Esophagus muscularis mucosa (tissue), 4 donors: ENCODE data around the gene COMMD1. TPM values are rescaled to one million over a fixed set of nuclear protein-coding genes. Genes with fewer than 3 reads are reported as not detected.
A peak's percentile ranks its signal among the peaks of the same experiment; 100 is the strongest.

Experiments
- DNase-seq: peaks from one replicate; pipeline ENCODE4 v3.0.0-alpha.2; 2017; ENCODE audit errors: extremely low spot score
- H3K27ac ChIP-seq, 4 donors: fragments of 200-600 bp; sonication (generic); replicated peaks in 1 of 4; 1 replicate in 3 of 4; 2 replicates in 1 of 4; pipeline ENCODE4 v1.5.1; 2016 to 2019; ENCODE audit warnings: mild to moderate bottlenecking in 1 of 4
- H3K27me3 ChIP-seq, 4 donors: fragments of 200-600 bp; sonication (generic); one replicate each; pipeline versions ENCODE4 v1.5.1 to v1.6.0; 2016 to 2019
- H3K36me3 ChIP-seq, 4 donors: fragments of 200-600 bp; sonication (generic); one replicate each; pipeline ENCODE4 v1.5.1; 2016 to 2019
- H3K4me1 ChIP-seq, 4 donors: fragments of 200-600 bp; sonication (generic); one replicate each; pipeline ENCODE4 v1.5.1; 2016 to 2019
- H3K4me3 ChIP-seq, 4 donors: fragments of 200-600 bp; sonication (generic); 1 replicate in 2 of 4; 2 replicates in 2 of 4; pipeline ENCODE4 v1.5.1; 2016 to 2019; ENCODE audit warnings: mild to moderate bottlenecking in 4 of 4, moderate library complexity in 1 of 4
- H3K9me3 ChIP-seq, 4 donors: fragments of 200-600 bp; sonication (generic); 1 replicate in 3 of 4; 2 replicates in 1 of 4; pipeline ENCODE4 v1.5.1; 2016 to 2019
- EP300 ChIP-seq: sonication (generic); formaldehyde crosslinking; IDR thresholded peaks from one replicate; pipeline ENCODE4 v1.6.1; 2017; ENCODE audit warnings: antibody characterized with exemption
- POLR2A ChIP-seq: fragments of 450-650 bp; IDR thresholded peaks from one replicate; pipeline ENCODE4 v1.6.1; 2017; ENCODE audit warnings: antibody characterized with exemption, moderate library complexity, mild to moderate bottlenecking, low read depth
- POLR2AphosphoS5 ChIP-seq, 2 donors: sonication (generic); formaldehyde crosslinking; IDR thresholded peaks; one replicate each; pipeline ENCODE4 v1.6.1; 2017; ENCODE audit warnings: antibody characterized with exemption in 2 of 2
- WGBS: methylation state at CpG from one replicate; pipeline ENCODE4 v1.1.5; 2018; 5-methylcytosine and 5-hydroxymethylcytosine counted together
- intact Hi-C: fragments of 100-400 bp; cut with DNase I; formaldehyde crosslinking; loops from one replicate; pipeline ENCODE4 v1.15.1; 2023
- total RNA-seq, 4 donors: library from RNA; depleted of rRNA; stranded (reverse); fragments of >200 nt; gene quantifications; one replicate each; pipeline versions ENCODE4 v1.1.0 to v1.2.1, GENCODE V29; 2016
- TF ChIP-seq, protein P1 (sequence below), 3 experiments: fragments of 200-600 bp in 2 of 3; fragments of 450-650 bp in 1 of 3; sonication (generic) in 2 of 3; IDR thresholded peaks; one replicate each; pipeline ENCODE4 v1.5.1; 2017 to 2019; ENCODE audit warnings: antibody characterized with exemption in 3 of 3, mild to moderate bottlenecking in 2 of 3, moderate library complexity in 1 of 3

COMMD1 gene
- total RNA-seq, 4 donors from 2014 or later: 25.1 to 42.4 (median 37.2) TPM

DNA sequence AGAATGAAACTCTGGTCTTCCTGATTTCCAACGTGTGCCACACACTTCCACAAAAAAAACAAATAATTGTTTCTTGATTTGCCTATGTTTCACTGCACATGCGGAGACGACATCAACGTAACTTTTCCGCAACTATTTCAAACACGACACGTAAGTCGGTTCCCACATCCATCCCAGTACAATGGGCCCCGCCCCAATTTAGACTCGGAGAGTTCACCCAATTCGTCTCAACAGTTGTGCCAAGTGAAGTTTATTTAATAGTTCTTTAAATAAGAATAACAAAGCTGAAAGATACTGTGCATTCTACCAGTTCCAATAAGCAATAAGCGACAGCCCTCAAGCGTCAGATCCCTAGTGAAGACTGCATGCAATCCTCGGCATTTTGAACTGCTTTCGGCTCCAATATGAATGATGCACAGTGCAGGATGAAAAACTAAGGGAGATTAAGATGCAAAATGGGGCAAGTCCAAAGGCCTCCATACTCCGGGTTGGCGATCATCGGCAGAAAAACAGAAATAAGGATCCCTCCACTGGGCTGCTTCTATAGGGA is 17.7 kb upstream of the COMMD1 start:
- H3K4me3 ChIP-seq: peak overlapping the region; percentile 68 to 85 (median 72)
- TF ChIP-seq POLR2AphosphoS5 (IDR thresholded peaks at IDR 0.05) (no peak), EP300 (no peak), POLR2A (no peak)
- TF ChIP-seq, protein P1, sequence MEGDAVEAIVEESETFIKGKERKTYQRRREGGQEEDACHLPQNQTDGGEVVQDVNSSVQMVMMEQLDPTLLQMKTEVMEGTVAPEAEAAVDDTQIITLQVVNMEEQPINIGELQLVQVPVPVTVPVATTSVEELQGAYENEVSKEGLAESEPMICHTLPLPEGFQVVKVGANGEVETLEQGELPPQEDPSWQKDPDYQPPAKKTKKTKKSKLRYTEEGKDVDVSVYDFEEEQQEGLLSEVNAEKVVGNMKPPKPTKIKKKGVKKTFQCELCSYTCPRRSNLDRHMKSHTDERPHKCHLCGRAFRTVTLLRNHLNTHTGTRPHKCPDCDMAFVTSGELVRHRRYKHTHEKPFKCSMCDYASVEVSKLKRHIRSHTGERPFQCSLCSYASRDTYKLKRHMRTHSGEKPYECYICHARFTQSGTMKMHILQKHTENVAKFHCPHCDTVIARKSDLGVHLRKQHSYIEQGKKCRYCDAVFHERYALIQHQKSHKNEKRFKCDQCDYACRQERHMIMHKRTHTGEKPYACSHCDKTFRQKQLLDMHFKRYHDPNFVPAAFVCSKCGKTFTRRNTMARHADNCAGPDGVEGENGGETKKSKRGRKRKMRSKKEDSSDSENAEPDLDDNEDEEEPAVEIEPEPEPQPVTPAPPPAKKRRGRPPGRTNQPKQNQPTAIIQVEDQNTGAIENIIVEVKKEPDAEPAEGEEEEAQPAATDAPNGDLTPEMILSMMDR (IDR thresholded peaks at IDR 0.05): no peak
- H3K36me3 ChIP-seq: peaks cover 6 to 36% (median 20%) of the 10 kb centered on the region in 4 donors
- peak overlapping the region; percentile 92 to 99 (median 94) for H3K27ac ChIP-seq
- H3K4me1 ChIP-seq: peaks cover 17 to 26% (median 20%) of the 10 kb centered on the region in 4 donors
- DNase-seq: no peak
- H3K27me3 ChIP-seq: no peaks in the 10 kb centered on the region
- no peaks in the 10 kb centered on the region for H3K9me3 ChIP-seq
- intact Hi-C loops: loop anchor here (10.0 kb wide), 1 partner anchor 353 kb away; the partner anchor contains the start of gene XPO1
- WGBS: under 1% methylated on average over 18 of the region's 18 CpGs

DNA sequence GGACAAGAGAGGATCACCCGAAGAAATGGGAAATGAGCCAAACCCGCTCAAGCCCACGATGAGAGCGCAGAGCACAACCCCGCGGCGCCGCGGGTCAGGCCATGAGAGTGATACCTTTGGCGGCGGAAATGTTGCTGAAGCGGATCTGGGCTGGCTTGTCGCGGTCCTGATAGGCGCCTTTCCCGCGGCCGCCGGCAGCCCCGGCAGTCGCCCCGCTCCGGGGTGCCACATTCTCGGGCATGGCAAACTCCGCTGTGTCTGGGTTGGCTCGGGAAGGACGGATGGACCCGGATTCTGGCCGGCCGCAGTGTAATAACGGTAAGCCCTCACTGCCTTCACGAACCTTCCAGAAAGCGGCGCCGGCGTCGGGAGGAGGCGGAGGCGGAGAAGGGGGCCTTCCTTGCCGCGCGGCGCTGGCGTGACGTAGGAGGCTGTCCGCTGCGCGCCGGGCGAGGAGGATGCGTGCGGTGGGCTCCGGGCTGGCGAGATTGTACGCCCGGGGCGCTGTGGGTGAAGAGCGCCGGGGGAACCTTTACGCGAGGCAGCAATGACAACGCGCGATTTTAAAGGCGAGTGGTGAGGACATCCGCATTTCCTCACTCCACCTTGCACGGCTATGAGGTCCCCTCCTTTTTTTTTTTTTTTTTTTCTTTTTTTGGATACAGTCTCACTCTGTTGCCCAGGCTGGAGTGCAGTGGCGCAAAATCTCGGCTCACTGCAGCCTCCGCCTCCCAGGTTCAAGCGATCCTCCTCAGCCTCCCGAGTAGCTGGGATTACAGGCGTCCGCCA is 17.0 kb upstream of the COMMD1 start, which contains the start of gene CCT4:
CCT4 (minus strand) TSS at position 390 of the 789 bp plus-strand sequence; CDS start at position 241, 149 bp downstream.
- Histone ChIP-seq H3K27ac (peak within 1 kb of the TSS; percentile 92 to 99 (median 94)), H3K27me3 (no peaks in the 10 kb centered on the region), H3K4me3 (peak within 1 kb of the TSS; percentile 68 to 85 (median 72)), H3K9me3 (no peaks in the 10 kb centered on the region), H3K4me1 (peaks cover 17 to 26% (median 20%) of the 10 kb centered on the region in 4 donors), H3K36me3 (peaks cover 0 to 29% (median 14%) of the 10 kb centered on the region in 4 donors)
- peak; percentile 96 for DNase-seq
- intact Hi-C loops: loop anchor here (10.0 kb wide), 1 partner anchor 354 kb away; the partner anchor contains the start of gene XPO1
- TF ChIP-seq POLR2A (peak; percentile 51), POLR2AphosphoS5 (IDR thresholded peaks at IDR 0.05) (peak; percentile 96 to 99), EP300 (no peak)
- TF ChIP-seq, protein P1 (IDR thresholded peaks at IDR 0.05): no peak
- WGBS: 1% methylated on average over 55 of the region's 74 CpGs

DNA sequence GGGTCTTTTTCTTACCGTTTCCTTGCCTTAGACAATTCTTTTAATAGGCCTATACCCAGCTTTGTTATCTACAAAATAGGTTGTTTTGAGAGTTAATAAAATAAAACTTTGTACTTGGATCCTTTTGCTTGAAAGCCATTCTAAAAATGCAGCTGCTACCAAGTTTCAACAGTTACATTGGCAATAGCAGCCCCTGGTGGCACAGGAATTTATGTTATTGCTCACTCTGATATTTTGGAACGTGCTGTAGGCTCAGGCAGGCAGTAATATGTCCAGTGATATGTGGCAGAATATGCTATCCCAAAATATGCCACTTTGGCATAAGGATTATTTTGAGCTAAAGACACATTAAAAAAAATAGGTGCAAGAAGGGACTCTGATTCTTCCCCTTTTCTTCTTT is 6.7 kb upstream of the COMMD1 start:
- TF ChIP-seq, protein P1 (IDR thresholded peaks at IDR 0.05): peak in 1 of 3 experiments; percentile 7
- no peak for TF ChIP-seq POLR2A
- TF ChIP-seq EP300: no peak
- no peak for TF ChIP-seq POLR2AphosphoS5 (IDR thresholded peaks at IDR 0.05)
- Histone ChIP-seq H3K4me1 (no peaks in the 10 kb centered on the region), H3K9me3 (no peaks in the 10 kb centered on the region), H3K27ac (no peak overlapping the region), H3K4me3 (no peak overlapping the region), H3K27me3 (no peaks in the 10 kb centered on the region), H3K36me3 (no peaks in the 10 kb centered on the region)
- intact Hi-C loops: no loop called here
- peak; percentile 17 for DNase-seq
- WGBS: 47% methylated on average over 2 of the region's 2 CpGs

DNA sequence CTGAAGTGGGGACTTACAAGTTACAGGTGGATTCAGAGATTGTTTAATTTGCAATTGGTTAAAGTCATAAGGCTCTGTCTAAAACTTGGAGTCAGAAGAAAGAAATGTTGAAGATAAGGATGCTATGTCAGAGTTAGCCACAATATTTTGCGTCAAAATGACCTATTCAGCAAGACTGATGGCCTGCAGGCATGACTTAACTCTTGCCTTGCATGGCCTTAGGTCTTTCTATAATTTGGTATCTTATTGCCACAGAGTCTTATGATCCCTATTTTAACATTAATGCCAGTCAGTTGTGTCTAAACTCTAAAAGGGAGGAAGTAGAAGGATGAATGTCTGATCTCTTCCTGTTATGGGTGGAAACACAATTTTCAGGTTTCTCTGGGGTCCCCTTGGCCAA is 5.2 kb upstream of the COMMD1 start:
- no peak overlapping the region for H3K27ac ChIP-seq
- 61% methylated on average over 1 of the region's 1 CpG for WGBS
- intact Hi-C loops: no loop called here
- H3K36me3 ChIP-seq: no peaks in the 10 kb centered on the region
- H3K4me1 ChIP-seq: peaks cover 0 to 7% (median 5%) of the 10 kb centered on the region in 4 donors
- no peaks in the 10 kb centered on the region for H3K9me3 ChIP-seq
- TF ChIP-seq EP300: no peak
- TF ChIP-seq POLR2A: no peak
- TF ChIP-seq, protein P1 (IDR thresholded peaks at IDR 0.05): no peak
- no peak for TF ChIP-seq POLR2AphosphoS5 (IDR thresholded peaks at IDR 0.05)
- H3K4me3 ChIP-seq: no peak overlapping the region
- no peaks in the 10 kb centered on the region for H3K27me3 ChIP-seq
- DNase-seq: peak; percentile 8
